NCI-H345 (cell line): ENCODE measurements around the gene PRPF39.
"Not testable (repeated sequence)": the region's sequence is repeated elsewhere in the genome, so short reads cannot be mapped to it uniquely, and the experiment has no call there.

ENCODE experiments used
- DNase-seq: peaks from one replicate; lab custom pipeline; 2025; lab: John Stamatoyannopoulos, UW

PRPF39 gene

GRCh38 chr14:45140661-45141187 is 56.8 kb downstream of the PRPF39 start:
- DNase-seq: no peak

- DNase-seq: not testable (repeated sequence)
Measured at GRCh38 chr14:45142083-45142482, 58.2 kb downstream of the PRPF39 start.

DNA sequence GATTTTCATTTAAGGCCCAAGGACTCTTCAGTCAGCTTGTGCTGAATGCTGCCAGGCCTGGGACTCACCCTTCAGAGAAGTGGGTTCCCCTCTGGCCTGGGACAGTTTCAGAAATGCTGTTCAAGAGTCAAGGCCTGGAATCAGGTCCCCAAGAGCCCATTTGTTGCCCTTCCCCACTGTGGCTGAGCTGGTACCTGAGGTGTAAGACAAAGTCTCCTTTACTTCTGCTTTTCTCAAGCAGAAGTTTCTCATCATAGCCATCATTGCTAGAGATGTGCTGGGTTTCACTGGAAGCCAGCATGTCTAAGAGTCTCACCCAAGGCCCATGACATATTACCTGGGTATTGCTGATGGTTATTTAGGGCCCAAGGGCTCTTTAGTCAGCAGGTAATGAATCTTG is 60.7 kb downstream of the PRPF39 start:
- DNase-seq: no peak

DNA sequence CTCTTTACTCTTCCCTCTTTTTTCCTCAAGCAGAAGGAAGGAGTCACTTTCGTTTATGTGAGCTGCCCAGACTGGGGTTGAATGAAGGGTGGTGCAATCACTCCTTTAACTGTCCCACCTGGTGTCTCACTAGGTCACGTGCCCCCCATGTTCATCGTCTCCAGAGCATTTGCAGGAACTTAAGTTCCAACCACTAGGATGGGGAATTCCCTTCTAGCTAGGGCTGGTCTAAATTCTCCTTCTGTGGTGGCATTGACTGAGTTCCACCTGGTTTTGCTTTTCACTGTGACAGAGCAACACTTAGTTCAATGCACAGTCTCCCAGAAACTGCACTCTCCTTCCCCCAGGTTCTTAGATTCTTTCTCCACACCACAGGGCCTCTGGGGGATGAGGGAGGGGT is 61.3 kb downstream of the PRPF39 start:
- no peak for DNase-seq

- no peak for DNase-seq
Measured at GRCh38 chr14:45149602-45150001, 65.7 kb downstream of the PRPF39 start.

GRCh38 chr14:45150386-45150890 is 66.5 kb downstream of the PRPF39 start:
- DNase-seq: no peak

DNA sequence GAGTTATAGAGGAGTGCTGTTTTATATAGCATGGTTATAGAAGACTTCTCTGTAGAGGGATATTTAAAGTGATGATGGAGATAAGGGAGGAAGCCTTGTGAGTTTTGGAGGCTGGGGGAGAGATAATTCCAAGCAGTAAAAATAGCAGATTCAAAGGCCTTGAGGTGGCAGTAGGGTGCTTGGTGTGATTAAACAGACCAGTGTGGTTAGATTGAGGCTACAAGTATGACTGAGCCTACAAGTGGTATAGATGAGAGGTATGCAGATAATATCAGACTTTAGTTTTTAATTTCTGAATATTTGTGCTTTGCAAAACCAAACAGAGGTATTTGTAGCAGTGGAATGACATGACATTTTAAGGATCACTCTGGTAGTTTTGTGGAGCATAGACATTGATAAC is 72.2 kb downstream of the PRPF39 start:
- no peak for DNase-seq
